Activated naive CD4-positive, alpha-beta T cell treated with anti-CD3 and anti-CD28 coated beads, Interleukin-2, amount 10 ng/mL, durations not matched to agents 5 hours and 36 hours (primary cell): ENCODE data around the gene CHAT. TPM values are rescaled to one million over a fixed set of nuclear protein-coding genes. Genes with fewer than 3 reads are reported as not detected.

Source experiments
- total RNA-seq, 2 experiments: library from RNA; stranded (reverse); gene quantifications; one replicate each; pipeline ENCODE4 v1.2.3, GENCODE V29; 2021

CHAT gene
- not detected for total RNA-seq

DNA sequence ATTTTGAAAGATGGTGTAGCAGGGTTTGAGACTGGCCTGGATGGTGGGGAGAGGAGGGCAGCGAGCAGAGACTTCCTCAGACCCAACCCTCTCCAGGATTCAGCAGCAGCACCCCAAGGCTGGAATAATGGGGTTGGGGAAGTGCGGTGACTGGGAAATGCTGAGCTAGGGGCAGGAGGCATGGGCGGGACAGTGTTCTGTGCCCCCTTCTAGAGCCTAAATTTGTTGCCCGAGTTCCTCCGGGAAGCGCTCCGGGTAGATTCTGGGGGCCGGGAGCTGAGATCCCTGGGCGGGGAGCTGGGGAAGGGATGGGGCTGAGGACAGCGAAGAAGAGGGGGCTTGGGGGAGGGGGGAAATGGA, at the start of gene CHAT:
TSS of gene CHAT (plus strand) at position 156 of the 360 bp plus-strand sequence. CDS start at position 309, 153 bp downstream.

DNA sequence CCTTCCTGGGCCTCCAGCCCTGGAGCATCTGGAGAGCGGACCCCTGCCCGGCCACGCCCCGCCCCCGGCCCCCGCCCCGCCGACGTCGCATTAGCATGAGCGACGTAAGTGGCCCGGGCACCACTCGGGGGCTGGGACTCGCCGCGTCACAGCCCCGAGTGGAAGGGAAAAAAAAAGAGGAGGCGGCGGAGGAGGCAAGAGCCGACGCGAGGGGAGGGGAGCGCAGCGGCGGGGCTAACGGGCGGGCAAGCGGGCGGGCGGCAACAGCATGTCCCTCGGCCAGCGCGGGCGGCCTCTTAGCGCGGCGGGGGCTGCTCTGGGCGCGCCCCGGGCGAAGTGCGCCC, 3.8 kb upstream of the CHAT start, which contains the start of gene SLC18A3:
TSS of gene SLC18A3 (plus strand) at position 197 of the 344 bp plus-strand sequence. CDS start 431 bp downstream, outside the sequence.

DNA sequence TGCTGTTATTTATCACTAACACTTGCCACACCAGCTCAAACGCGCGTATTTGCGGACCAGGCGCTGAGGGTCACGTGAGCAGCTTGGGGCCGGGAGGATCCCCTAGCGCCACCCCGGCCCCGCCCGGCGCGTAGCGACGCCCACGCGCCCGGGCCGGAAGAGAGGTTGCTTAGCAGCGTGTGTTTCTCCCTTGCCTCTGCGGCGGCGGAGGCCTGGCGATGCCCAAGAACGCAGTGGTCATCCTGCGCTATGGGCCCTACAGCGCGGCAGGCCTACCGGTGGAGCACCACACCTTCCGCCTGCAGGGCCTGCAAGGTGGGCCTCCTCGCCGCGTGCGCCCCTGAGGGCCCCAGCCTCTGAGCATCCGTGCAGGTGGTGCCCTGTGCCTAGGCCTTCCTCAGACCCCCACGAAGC, 65.7 kb downstream of the CHAT start, which contains the start of gene C10orf53:
TSS of gene C10orf53 (plus strand) at position 172 of the 414 bp plus-strand sequence. CDS start at position 219, 47 bp downstream.

Other genes starting within 250 kb of the CHAT start
- gene DRGX, start 217.9 kb upstream of the CHAT start, total RNA-seq = not detected
- 10 to 100 TPM; 25.7 to 30.8 TPM for gene ERCC6, start 74.9 kb upstream of the CHAT start, total RNA-seq
- not detected for gene SLC18A3, start 3.7 kb upstream of the CHAT start, total RNA-seq
- not detected for gene C10orf53, start 65.6 kb downstream of the CHAT start, total RNA-seq
- under 1 TPM in 1 of 2 experiments, not detected in 1; 0.10 TPM for gene OGDHL, start 148.3 kb downstream of the CHAT start, total RNA-seq